SU-DHL-6 (cell line): ENCODE measurements around the gene ROS1.

Source experiments
- CTCF ChIP-seq: fragments of 200-600 bp; sonication (generic); IDR thresholded peaks from one replicate; pipeline ENCODE4 v1.5.1; 2017; ENCODE audit warnings: antibody characterized with exemption, mild to moderate bottlenecking, low read length, moderate library complexity; ENCODE audit not compliant: insufficient read depth, poor library complexity, severe bottlenecking
- EZH2phosphoT487 ChIP-seq: fragments of 200-600 bp; sonication (generic), shearing (Covaris generic); conservative IDR thresholded peaks from 2 replicates; pipeline ENCODE4 v1.6.1; 2018; ENCODE audit warnings: mild to moderate bottlenecking, antibody characterized with exemption, low read length, moderate library complexity, mixed read lengths

GRCh38 chr6:117384659-117385058 is 41.1 kb downstream of the ROS1 start:
- no peak for TF ChIP-seq CTCF
- TF ChIP-seq EZH2phosphoT487 = no peak
